Embryonic facial prominence (tissue), 1 donor: ENCODE results near the gene MYD88.

ENCODE experiments used
- DNase-seq: peaks from one replicate; pipeline ENCODE4 v3.0.0-alpha.2; 2016; ENCODE audit errors: extremely low spot score

Gene MYD88

GRCh38 chr3:38138349-38139190, at the start of gene MYD88:
Gene MYD88 (plus strand): TSS chr3:38138661. CDS start chr3:38138701, 40 bp downstream.
- DNase-seq = no peak

DNA sequence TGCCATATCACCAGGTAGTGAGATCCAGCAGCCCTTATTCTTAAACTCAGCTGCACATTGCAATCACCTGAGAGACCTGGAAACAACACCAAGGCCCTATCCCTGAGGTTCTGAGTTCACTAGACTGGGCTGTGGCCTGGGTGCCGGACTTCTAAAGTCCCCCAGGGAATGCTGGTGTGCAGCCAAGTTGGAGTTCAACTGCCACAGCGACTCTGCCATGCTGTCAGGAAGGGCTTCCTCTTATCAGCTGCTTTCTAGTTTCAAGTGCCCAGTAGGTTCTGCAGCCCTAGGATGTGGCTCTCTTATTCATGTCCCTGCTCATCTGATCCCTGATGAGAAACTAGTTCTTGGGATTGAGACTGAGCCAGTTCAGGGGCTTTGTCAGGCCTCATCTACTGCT, 49.3 kb upstream of the MYD88 start:
- no peak for DNase-seq

DNA sequence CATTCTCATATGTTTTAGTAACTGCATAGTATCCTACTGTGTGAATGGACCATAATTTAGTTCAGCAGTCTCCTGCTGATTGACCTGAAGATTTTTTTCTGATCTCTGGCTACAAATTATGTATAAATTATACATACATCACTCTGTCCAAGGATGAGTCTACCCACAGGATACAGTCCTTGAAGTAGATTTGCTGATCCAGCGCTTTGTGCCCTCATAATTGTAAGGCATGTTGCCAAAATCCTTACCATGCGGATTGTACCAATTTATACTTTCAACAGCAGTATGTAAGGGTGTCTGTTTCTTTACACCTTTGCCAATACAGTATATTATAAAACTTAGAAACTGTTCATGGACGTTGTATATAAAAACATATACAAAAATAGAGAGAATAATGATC, 48.0 kb upstream of the MYD88 start:
- DNase-seq = no peak

GRCh38 chr3:38094999-38095398, 43.5 kb upstream of the MYD88 start:
- DNase-seq = no peak

- no peak for DNase-seq
These were observed 42.6 kb upstream of the MYD88 start for GRCh38 chr3:38095669-38096483.

GRCh38 chr3:38097446-38098375, 40.8 kb upstream of the MYD88 start:
- DNase-seq = no peak

DNA sequence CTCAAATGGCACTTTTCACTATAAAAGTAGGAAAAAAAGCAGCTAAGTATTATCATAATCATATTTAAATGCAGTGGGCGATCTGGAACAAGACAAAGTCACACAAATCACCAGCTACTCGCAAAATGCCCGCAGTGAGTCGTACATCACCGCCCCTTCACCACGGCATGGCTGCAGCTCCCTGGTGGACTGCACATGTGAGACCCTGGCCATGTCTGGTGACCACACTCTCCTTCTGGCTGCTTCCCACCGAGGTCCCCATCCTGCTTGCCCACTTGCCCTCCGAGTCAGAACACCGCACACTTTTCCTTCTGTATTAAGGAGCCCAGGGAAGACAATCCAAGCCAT, 40.1 kb upstream of the MYD88 start:
- no peak for DNase-seq

GRCh38 chr3:38099518-38099917, 38.9 kb upstream of the MYD88 start:
- no peak for DNase-seq

DNA sequence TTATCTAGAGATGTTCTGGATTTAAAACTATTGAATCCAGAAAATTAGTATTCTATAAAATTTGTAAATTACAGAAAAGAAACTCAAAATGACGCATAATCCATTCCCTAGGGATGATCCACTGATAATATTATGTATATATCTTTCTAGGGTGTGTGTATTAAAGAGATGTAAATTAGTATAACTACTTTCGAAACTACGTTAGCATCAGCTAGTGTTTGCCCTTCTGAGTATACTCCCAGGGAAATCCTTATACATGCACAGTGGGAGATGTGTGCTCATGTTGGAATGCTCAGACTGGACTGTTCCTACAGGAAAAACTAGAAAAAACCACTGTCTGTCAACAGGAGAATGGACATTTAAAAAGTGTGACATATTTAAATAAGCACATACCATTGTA, 38.0 kb upstream of the MYD88 start:
- no peak for DNase-seq

DNA sequence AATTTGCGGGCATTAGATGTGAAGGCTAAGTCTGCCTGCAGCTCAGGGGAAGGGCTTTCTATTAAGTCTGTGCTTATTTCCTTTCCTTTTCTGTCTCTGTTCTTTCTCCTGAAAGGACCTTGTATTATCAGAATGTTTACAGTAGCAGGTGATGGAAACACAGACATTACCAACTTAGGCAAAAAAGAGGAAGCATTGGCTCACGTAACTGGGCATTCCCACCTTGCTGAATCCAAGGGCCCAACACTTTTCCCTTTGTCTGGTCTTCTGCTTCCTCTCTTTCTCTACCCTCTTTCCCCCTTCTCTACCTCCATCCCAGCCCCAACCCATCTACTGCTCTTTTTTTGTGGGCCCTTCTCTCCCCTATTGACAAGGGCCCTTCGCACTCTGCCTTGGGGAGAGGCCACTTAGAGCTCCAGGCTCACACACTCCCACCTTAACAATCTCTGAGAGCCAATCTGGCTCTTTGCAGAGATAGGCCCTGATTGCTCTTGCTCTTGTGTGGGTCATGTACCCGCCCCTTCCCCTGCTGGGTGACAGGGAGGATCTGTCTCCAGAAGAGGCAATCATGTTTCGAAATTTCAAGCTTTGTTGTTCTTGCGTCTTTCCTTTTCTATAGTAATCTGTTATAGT, 36.5 kb upstream of the MYD88 start:
- DNase-seq = no peak

DNA sequence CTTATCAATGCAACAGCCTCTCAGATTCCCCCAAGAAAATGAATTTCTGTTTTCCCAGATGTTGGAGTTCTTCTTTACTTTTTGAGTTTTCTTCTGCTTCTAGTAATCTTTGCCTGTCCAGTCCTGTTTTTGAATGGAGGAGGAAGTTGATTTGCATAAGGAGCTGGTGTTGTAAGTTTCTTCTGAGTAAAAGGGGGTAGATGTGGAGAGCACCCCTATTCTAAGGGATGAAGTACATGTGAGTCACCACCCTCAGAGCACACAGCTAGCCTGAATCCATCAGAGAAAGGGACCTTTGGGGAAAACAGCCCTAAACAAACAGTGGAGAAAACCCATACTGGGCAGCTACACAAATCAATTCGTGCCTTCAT, 36.0 kb upstream of the MYD88 start:
- no peak for DNase-seq

DNA sequence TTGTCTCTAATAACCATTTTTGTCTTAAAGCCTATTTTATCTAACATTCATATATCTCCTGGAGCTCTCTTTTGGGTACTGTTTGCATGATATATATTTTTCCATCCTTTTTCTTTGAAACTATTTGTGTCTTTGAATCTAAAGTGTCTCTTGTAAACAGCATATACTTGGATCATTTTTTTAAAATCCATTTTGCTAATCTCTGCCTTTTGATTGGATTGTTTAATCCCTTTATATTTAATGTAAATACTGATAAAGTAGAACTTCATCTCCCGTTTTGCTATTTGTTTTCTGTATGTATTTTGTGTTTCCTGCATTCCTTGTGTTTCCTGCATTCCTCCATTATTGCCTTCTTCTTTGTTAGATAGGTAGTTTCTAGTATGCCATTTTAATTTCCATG, 32.9 kb upstream of the MYD88 start:
- DNase-seq = no peak

- no peak for DNase-seq
These were observed 30.4 kb upstream of the MYD88 start for GRCh38 chr3:38107911-38108648.

DNA sequence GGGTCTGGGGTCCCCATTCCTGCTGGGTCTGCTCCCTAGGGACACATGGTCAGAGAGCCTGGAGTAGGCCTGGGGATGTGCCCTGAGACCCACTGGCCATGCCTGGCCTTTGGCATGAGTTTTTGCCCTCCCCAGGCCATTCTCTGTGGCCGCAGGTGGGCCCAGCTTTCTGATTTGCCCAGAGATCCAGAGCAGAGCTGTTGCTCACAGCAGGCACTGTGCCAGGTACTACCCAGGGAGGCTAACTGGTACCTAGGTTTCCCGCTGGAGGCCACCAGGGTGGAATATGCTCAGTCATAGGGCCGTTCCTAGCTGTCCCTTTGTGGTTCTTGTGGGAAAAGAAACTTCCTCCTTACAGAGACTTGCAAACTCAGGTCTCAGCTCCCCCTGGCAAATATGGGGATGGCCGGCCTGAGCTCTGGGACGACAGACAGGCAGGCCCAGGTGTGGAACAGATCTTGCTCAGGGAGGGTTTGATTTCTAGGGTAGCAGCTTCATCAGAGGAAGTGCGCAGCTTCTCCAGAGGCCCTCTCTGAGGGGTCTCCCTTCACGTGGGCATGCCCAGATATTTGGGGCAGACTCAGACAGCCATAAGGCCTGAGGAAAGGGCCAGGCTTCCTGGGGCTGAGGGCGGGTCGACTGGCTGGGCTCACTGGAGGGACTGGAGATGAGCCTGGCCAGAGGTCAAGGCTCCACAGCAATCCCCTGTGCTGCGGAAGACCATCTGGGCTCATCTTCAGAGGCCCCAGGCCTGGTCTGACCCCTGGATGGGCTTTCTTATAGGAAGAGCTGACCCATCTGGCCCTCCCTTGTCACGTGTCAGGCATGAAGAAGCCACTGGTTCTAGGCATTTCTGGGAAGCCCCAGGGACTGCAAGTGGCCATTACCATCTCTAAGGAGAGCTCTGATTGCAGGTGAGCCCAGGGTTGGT, 29.5 kb upstream of the MYD88 start:
- DNase-seq = no peak

GRCh38 chr3:38109580-38110313, 28.7 kb upstream of the MYD88 start:
- no peak for DNase-seq

DNA sequence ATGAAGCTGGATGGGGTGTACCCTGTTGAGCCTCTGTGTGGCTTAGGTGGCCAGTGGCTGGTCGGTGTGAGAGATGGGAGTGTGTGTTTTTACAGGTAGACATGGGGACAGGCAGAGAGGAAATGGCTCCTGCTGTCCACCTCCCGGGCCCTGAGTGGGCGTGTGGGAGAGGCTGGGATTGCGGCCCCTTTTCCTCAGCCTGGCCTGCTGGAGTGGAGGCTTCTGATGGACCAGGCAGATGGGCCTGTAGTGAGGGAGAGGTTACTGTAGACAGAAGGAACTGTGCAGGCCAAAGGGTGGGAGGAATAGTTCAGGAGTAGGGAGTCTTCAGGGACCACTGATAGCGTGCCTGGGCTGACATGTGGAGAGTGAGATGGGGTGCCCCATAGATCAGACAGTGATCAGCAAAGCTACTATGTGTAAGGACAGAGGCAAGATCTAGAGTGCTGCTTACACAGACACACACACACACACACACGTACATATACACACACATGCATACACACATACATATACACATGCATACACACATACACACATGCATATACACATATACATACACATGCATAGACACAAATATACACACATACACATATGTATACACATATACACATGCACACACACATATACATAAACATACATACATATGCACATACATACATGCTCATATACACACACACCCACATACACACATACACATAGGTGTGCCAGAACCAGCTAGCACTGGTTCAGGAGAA, 28.0 kb upstream of the MYD88 start:
- DNase-seq = no peak

GRCh38 chr3:38111201-38111600, 27.3 kb upstream of the MYD88 start:
- DNase-seq = no peak

DNA sequence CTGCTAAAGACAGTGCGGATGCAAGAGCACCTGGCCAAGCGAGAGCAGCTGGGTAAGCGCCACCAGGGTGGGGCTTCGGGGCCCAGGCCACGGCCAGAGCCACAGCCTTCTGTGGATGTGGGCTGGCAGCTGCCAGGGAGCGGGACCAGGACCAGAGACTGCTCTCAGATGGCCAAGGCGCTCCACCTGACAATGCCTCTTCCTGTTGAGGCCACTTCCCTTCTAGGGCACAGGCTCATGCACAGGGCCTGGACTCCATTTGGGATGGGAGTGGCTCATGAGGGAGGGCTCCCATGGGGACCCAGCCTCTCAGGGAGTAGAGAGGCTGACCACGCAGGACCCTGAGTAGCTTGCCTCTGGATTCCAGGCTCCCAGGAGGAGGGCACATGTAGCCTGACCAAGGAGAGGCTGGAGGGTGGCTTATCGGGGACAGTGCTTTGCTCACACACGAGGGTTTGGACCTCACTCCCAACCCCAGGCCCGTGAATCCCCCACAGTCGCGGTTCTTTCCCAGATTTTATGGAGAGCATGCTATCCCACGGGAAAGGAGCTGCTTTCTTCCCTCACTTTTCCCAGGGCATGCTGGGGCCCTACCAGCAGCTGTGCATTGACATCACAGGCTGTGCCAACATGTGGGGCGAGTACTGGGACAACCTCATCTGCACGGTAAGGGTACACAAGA, 26.6 kb upstream of the MYD88 start:
- no peak for DNase-seq
